GM20000 (cell line): ENCODE data around the gene CAMKMT.

Experiments
- DNase-seq: peaks from one replicate; pipeline ENCODE4 v3.0.0; 2012; ENCODE audit warnings: low spot score
- CTCF ChIP-seq: IDR thresholded peaks from 2 replicates; pipeline ENCODE4 v1.5.1; 2012; ENCODE audit warnings: mild to moderate bottlenecking, control low read depth; ENCODE audit errors: extremely low read depth, missing control alignments

The CAMKMT gene

GRCh38 chr2:44745922-44746766 is 384.4 kb downstream of the CAMKMT start:
- TF ChIP-seq CTCF: no peak
- no peak for DNase-seq

- no peak for DNase-seq
- no peak for TF ChIP-seq CTCF
Measured at GRCh38 chr2:44746856-44747615, 385.3 kb downstream of the CAMKMT start.

GRCh38 chr2:44747794-44748193 is 386.0 kb downstream of the CAMKMT start:
- TF ChIP-seq CTCF: no peak
- no peak for DNase-seq

- DNase-seq: no peak
- no peak for TF ChIP-seq CTCF
Measured at GRCh38 chr2:44751754-44752479, 390.2 kb downstream of the CAMKMT start.

- no peak for TF ChIP-seq CTCF
- DNase-seq: no peak
Measured at GRCh38 chr2:44752761-44753160, 391.0 kb downstream of the CAMKMT start.

- no peak for TF ChIP-seq CTCF
- no peak for DNase-seq
Measured at GRCh38 chr2:44753552-44754285, 392.0 kb downstream of the CAMKMT start.
